VCaP (cell line): ENCODE measurements around the gene ABHD17C.

Experiments
- H3K27ac ChIP-seq: fragments of 450-650 bp; 2 replicates; pipeline ENCODE4 v1.5.1; 2017
- TF ChIP-seq, protein P1 (sequence below): fragments of 450-650 bp; conservative IDR thresholded peaks from 2 replicates; pipeline ENCODE4 v1.5.1; 2017; ENCODE audit warnings: mild to moderate bottlenecking, moderate library complexity

ABHD17C gene

DNA sequence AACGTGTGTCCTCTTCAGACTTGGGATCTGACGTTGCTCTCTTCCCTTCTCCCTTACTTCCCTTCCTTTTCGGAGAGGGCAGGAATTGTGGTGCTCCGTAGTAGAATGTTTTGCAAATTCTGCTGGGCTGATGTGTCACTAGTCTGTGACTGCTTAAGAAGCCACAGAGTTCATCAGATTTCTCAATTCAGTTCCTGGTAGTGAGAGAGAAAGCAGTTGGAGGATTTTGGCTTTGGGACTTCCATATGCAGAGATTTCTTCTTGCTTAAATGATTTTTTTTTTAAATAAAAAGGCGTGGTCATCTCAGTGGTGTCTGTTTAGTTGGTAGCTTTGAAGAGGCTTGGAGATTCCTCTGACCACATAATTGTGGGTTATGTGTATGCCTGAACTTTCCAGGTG is 94.2 kb downstream of the ABHD17C start:
- TF ChIP-seq, protein P1, sequence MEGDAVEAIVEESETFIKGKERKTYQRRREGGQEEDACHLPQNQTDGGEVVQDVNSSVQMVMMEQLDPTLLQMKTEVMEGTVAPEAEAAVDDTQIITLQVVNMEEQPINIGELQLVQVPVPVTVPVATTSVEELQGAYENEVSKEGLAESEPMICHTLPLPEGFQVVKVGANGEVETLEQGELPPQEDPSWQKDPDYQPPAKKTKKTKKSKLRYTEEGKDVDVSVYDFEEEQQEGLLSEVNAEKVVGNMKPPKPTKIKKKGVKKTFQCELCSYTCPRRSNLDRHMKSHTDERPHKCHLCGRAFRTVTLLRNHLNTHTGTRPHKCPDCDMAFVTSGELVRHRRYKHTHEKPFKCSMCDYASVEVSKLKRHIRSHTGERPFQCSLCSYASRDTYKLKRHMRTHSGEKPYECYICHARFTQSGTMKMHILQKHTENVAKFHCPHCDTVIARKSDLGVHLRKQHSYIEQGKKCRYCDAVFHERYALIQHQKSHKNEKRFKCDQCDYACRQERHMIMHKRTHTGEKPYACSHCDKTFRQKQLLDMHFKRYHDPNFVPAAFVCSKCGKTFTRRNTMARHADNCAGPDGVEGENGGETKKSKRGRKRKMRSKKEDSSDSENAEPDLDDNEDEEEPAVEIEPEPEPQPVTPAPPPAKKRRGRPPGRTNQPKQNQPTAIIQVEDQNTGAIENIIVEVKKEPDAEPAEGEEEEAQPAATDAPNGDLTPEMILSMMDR: no peak
- H3K27ac ChIP-seq: no peak overlapping the region

DNA sequence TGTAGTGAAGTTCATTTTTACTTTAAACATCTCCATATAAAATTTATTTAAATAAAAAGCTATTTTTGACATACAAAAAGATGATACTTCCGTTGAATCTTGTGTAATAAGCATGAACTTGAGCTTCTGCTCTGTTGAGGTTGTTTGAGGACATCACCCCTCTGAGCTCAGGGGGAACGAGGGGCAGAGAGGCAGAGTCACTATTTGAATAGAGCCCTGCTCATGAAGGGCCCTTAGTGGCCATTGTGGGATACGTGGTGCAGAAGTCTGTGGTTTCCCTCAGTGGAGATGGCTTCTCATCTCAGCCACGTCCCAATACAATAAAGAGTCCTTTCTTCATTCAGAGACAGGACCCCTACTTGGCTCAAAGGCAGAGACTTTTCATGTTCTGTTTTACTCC is 94.7 kb downstream of the ABHD17C start:
- H3K27ac ChIP-seq: no peak overlapping the region
- TF ChIP-seq, protein P1: no peak

DNA sequence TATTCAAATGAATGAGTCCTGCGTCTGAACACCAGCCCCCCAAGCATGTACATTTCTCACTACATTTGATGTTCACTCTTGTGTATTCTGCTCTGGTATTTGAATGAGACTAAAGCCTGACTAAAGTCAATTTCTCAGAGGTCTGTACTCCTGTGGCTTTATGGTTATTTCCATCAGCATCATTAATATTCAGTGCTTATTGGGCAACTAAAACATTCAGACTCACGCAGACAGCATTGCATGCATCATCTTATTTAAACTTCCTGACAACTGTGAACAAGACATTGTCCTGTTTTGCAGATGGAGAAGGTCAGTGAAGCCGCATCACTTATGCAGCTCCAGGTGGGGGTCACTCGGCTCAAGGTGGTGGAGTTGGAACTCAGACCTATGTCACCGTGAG is 95.1 kb downstream of the ABHD17C start:
- no peak overlapping the region for H3K27ac ChIP-seq
- TF ChIP-seq, protein P1: no peak

DNA sequence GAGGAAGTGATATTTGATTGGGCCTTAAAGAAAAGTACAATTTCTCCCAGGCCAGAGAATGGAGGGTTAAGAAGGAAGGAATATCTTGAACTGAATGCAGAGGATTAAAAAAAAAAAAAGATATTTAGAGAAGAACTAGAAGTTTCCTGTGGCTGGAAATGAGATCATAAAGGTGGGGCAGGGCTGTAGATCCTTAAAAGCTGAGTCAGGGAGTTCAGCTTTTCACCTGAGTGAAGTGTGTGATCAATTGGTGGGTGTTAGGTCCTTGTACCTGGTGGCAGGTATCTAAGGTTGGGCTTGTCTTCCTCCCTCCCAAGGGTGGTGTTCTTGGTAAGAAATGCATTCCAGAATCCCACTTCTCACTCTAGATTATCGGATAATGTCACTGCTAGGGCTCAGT is 95.9 kb downstream of the ABHD17C start:
- no peak overlapping the region for H3K27ac ChIP-seq
- TF ChIP-seq, protein P1: no peak

DNA sequence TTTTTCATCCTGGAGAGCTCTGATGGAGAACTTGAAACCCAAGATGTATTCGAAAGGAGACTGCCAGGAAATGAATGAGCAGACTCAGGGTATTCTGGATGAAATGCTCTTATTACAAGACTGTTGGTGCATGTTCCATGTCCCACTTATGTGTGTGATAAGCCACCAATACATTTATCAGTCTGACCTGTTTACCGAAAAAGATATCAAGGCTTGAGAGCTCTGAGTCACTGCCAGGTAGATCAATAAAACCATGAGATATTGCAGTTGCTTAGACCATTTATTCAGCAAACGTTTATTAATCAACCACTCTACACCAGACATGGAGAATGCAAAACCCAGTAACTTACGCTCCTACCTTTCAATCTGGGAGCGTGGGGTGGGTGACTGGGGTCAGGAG is 101.3 kb downstream of the ABHD17C start:
- H3K27ac ChIP-seq: no peak overlapping the region
- TF ChIP-seq, protein P1: no peak

DNA sequence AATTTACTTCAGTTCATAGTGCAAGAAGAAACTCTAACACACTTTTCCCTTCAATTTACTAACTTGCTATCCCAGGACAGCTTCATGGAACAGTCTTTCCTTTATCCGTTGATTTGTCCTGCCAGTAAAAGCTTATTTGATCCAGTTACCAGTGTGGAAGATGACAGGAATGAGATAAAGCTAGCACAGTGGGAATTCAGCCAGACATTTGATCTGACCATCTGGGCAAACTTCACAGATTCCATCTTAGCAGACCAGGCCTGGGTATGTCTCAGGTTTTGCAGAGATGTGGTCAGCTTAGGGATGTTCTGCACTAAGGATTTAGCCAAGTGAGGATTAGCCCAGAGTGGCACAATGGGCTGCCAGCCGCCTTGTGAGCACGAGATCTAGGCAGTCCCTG is 103.8 kb downstream of the ABHD17C start:
- peak overlapping the region; percentile 20 for H3K27ac ChIP-seq
- TF ChIP-seq, protein P1: no peak

DNA sequence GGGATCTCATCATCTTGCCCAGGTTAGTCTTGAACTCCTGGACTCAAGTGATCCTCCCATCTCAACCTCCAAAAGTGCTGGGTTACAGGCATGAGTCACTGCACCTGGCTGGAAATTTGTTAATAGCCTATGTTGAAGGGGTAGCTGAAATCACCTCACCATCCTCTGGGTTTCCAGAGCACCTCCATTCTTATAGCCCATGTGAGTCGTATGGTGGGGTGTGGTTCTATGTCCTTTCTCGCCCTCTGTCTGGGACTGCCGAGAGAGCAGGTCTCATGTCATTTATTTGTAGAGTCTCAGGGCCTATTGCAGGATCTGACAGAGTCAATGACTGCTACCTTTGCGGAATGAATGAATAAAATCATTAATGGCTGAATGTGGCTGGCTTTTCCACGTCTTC is 105.0 kb downstream of the ABHD17C start:
- no peak overlapping the region for H3K27ac ChIP-seq
- TF ChIP-seq, protein P1: no peak
